ENCODE results near the gene CLRN2.

The CLRN2 gene

DNA sequence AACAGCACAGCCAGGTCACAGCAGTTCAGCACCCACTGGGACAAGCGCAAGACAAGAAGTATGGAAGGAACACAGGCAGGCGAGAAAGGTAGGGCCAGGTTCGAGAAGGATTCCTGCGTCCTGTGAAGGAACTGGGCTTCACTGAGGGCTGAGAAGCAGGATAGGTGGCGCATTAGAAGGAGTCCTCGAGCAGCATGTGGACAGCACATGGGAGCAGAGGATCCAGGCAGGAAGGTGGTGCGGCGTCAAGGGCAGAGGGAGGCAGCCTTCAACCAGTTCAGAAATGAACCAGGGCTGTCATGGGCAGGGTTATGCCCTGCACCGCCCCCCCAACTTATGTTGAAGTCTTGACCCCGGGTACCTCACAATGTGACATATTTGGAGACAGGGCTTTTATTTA, 31.3 kb downstream of the CLRN2 start:
- H3K27ac ChIP-seq (ENCODE audit: extremely low read depth, low read depth, low read length): no peak overlapping the region
- TF ChIP-seq ZNF768 (tag by site-specific recombination; IDR thresholded peaks at IDR 0.05) (no peak), ZNF350 (tag by site-specific recombination; IDR thresholded peaks at IDR 0.05) (no peak), ZNF658 (tag by site-specific recombination; IDR thresholded peaks at IDR 0.05) (no peak), ZNF211 (tag by site-specific recombination; IDR thresholded peaks at IDR 0.05; ENCODE audit: low read depth) (no peak), ZNF202 (tag by site-specific recombination; IDR thresholded peaks at IDR 0.05; ENCODE audit: borderline replicate concordance) (no peak), SP2 (tag by site-specific recombination; IDR thresholded peaks at IDR 0.05) (no peak), ZNF184 (tag by site-specific recombination; IDR thresholded peaks at IDR 0.05) (no peak), ZNF155 (tag by site-specific recombination; IDR thresholded peaks at IDR 0.05) (no peak)
- TF ChIP-seq, protein P1, sequence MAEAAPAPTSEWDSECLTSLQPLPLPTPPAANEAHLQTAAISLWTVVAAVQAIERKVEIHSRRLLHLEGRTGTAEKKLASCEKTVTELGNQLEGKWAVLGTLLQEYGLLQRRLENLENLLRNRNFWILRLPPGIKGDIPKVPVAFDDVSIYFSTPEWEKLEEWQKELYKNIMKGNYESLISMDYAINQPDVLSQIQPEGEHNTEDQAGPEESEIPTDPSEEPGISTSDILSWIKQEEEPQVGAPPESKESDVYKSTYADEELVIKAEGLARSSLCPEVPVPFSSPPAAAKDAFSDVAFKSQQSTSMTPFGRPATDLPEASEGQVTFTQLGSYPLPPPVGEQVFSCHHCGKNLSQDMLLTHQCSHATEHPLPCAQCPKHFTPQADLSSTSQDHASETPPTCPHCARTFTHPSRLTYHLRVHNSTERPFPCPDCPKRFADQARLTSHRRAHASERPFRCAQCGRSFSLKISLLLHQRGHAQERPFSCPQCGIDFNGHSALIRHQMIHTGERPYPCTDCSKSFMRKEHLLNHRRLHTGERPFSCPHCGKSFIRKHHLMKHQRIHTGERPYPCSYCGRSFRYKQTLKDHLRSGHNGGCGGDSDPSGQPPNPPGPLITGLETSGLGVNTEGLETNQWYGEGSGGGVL (tag by site-specific recombination; IDR thresholded peaks at IDR 0.05): no peak
- TF ChIP-seq, protein P2, sequence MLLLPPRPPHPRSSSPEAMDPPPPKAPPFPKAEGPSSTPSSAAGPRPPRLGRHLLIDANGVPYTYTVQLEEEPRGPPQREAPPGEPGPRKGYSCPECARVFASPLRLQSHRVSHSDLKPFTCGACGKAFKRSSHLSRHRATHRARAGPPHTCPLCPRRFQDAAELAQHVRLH (tag by site-specific recombination; IDR thresholded peaks at IDR 0.05): no peak
- H3K36me3 ChIP-seq (ENCODE audit: control insufficient read depth in 2 of 2, insufficient read depth in 1 of 2, low read length in 2 of 2): no peaks in the 10 kb centered on the region
- H3K4me3 ChIP-seq (ENCODE audit: low read depth, low read length): no peak overlapping the region
- H3K9me3 ChIP-seq (ENCODE audit: control insufficient read depth, insufficient read depth, low read depth, low read length): no peaks in the 10 kb centered on the region
- ChIA-PET CTCF (interaction anchor here (0.6 kb wide), 1 partner anchor 99 kb away, joined by 4 read pairs; no protein-coding TSS in a partner anchor), POLR2A (no interaction called here)
- no peaks in the 10 kb centered on the region for H3K4me1 ChIP-seq (ENCODE audit: control insufficient read depth, insufficient read depth, low read length)

GRCh38 chr4:17546678-17547077, 31.7 kb downstream of the CLRN2 start:
- TF ChIP-seq ZNF670 (tag by site-specific recombination; IDR thresholded peaks at IDR 0.05; ENCODE audit: low read depth) (no peak), ZNF571 (tag by site-specific recombination; IDR thresholded peaks at IDR 0.05) (no peak), ZNF600 (tag by site-specific recombination; IDR thresholded peaks at IDR 0.05) (no peak), ZNF394 (tag by site-specific recombination; IDR thresholded peaks at IDR 0.05; ENCODE audit: borderline replicate concordance) (no peak)
- H3K9me3 ChIP-seq (ENCODE audit: control insufficient read depth, insufficient read depth, low read depth, low read length): no peaks in the 10 kb centered on the region
- POLR2A ChIA-PET: no interaction called here
- H3K4me3 ChIP-seq (ENCODE audit: low read depth, low read length): no peak overlapping the region
- no peaks in the 10 kb centered on the region for H3K36me3 ChIP-seq (ENCODE audit: control insufficient read depth in 2 of 2, insufficient read depth in 1 of 2, low read length in 2 of 2)
- no peaks in the 10 kb centered on the region for H3K4me1 ChIP-seq (ENCODE audit: control insufficient read depth, insufficient read depth, low read length)
- no peak overlapping the region for H3K27ac ChIP-seq (ENCODE audit: extremely low read depth, low read depth, low read length)
- CTCF ChIA-PET: interaction anchor here (0.5 to 1.2 kb wide), 3 partner anchors 90 to 287 kb away, joined by 4 read pairs; no protein-coding TSS in a partner anchor

- H3K9me3 ChIP-seq (ENCODE audit: control insufficient read depth, insufficient read depth, low read depth, low read length): no peaks in the 10 kb centered on the region
- H3K27ac ChIP-seq (ENCODE audit: extremely low read depth, low read depth, low read length): no peak overlapping the region
- TF ChIP-seq TCF7L2 (IDR thresholded peaks at IDR 0.05; ENCODE audit: borderline replicate concordance, low read depth, low read length): no peak
- no peak for TF ChIP-seq ZNF48 (tag by site-specific recombination; IDR thresholded peaks at IDR 0.05)
- no peak for TF ChIP-seq KLF7 (tag by site-specific recombination; IDR thresholded peaks at IDR 0.05; ENCODE audit: borderline replicate concordance)
- TF ChIP-seq ZNF830 (tag by site-specific recombination; IDR thresholded peaks at IDR 0.05; ENCODE audit: low read depth): no peak
- TF ChIP-seq ZNF324 (tag by site-specific recombination; IDR thresholded peaks at IDR 0.05): no peak
- TF ChIP-seq, protein P3, sequence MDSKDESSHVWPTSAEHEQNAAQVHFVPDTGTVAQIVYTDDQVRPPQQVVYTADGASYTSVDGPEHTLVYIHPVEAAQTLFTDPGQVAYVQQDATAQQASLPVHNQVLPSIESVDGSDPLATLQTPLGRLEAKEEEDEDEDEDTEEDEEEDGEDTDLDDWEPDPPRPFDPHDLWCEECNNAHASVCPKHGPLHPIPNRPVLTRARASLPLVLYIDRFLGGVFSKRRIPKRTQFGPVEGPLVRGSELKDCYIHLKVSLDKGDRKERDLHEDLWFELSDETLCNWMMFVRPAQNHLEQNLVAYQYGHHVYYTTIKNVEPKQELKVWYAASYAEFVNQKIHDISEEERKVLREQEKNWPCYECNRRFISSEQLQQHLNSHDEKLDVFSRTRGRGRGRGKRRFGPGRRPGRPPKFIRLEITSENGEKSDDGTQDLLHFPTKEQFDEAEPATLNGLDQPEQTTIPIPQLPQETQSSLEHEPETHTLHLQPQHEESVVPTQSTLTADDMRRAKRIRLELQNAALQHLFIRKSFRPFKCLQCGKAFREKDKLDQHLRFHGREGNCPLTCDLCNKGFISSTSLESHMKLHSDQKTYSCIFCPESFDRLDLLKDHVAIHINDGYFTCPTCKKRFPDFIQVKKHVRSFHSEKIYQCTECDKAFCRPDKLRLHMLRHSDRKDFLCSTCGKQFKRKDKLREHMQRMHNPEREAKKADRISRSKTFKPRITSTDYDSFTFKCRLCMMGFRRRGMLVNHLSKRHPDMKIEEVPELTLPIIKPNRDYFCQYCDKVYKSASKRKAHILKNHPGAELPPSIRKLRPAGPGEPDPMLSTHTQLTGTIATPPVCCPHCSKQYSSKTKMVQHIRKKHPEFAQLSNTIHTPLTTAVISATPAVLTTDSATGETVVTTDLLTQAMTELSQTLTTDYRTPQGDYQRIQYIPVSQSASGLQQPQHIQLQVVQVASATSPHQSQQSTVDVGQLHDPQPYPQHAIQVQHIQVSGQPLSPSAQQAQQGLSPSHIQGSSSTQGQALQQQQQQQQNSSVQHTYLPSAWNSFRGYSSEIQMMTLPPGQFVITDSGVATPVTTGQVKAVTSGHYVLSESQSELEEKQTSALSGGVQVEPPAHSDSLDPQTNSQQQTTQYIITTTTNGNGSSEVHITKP (tag by site-specific recombination; IDR thresholded peaks at IDR 0.05): no peak
- TF ChIP-seq ZNF138 (tag by site-specific recombination; IDR thresholded peaks at IDR 0.05; ENCODE audit: borderline replicate concordance): no peak
- no peak for TF ChIP-seq ZNF2 (tag by site-specific recombination; IDR thresholded peaks at IDR 0.05)
- no peak for TF ChIP-seq ZNF202 (tag by site-specific recombination; IDR thresholded peaks at IDR 0.05; ENCODE audit: borderline replicate concordance)
- no peak for TF ChIP-seq ZNF19 (tag by site-specific recombination; IDR thresholded peaks at IDR 0.05; ENCODE audit: low read depth)
- no peak overlapping the region for H3K4me3 ChIP-seq (ENCODE audit: low read depth, low read length)
- H3K4me1 ChIP-seq (ENCODE audit: control insufficient read depth, insufficient read depth, low read length): no peaks in the 10 kb centered on the region
- H3K36me3 ChIP-seq (ENCODE audit: control insufficient read depth in 2 of 2, insufficient read depth in 1 of 2, low read length in 2 of 2): no peaks in the 10 kb centered on the region
- POLR2A ChIA-PET: no interaction called here
- CTCF ChIA-PET: interaction anchor here (0.7 to 1.0 kb wide), 2 partner anchors 235 to 672 kb away, joined by 3 read pairs; no protein-coding TSS in a partner anchor
These were observed 35.6 kb downstream of the CLRN2 start for GRCh38 chr4:17550549-17550948.
